ENCODE measurements around the gene CANX.

CANX gene

GRCh38 chr5:179762079-179762780, 63.5 kb downstream of the CANX start:
- no peak overlapping the region for H2BK5ac ChIP-seq (ENCODE audit: low read depth, low read length, poor library complexity, severe bottlenecking)
- peaks cover 7 to 20% of the 10 kb centered on the region in 2 experiments for H3K36me3 ChIP-seq (ENCODE audit: control insufficient read depth in 1 of 2, insufficient read depth in 2 of 2, low read depth in 1 of 2, low read length in 2 of 2)
- H4K91ac ChIP-seq (ENCODE audit: low read length) = peak overlapping the region; percentile 71
- H3K18ac ChIP-seq (ENCODE audit: low read depth in 1 of 2, low read length in 2 of 2) = peak overlapping the region; percentile 23 to 28
- peak overlapping the region; percentile 53 for H4K8ac ChIP-seq (ENCODE audit: low read length)
- no peak overlapping the region for H2AFZ ChIP-seq (ENCODE audit: low read depth, low read length)
- H2BK12ac ChIP-seq (ENCODE audit: low read length in 2 of 2) = no peak overlapping the region
- WGBS = 72% methylated on average over 10 of the region's 10 CpGs
- H3K23ac ChIP-seq (ENCODE audit: low read length in 2 of 2) = no peak overlapping the region
- peaks cover 5% of the 10 kb centered on the region for H3K79me1 ChIP-seq (replicated peaks; ENCODE audit: low read length, poor library complexity, severe bottlenecking)
- no peak overlapping the region for H3K14ac ChIP-seq (ENCODE audit: low read length in 2 of 2)
- H3K4me3 ChIP-seq (ENCODE audit: insufficient read depth in 1 of 2, low read depth in 1 of 2, low read length in 2 of 2) = peak overlapping the region in 1 of 2 experiments; percentile 3
- H3K27ac ChIP-seq (ENCODE audit: low read length, poor library complexity, severe bottlenecking) = peak overlapping the region; percentile 69
- peak overlapping the region; percentile 53 for H2AK5ac ChIP-seq (ENCODE audit: low read length, severe bottlenecking)
- peak overlapping the region; percentile 41 for H3K9ac ChIP-seq (ENCODE audit: low read length)
- peak overlapping the region in 1 of 2 experiments; percentile 59 for H3K4ac ChIP-seq (ENCODE audit: low read depth in 1 of 2, low read length in 2 of 2)
- H2BK15ac ChIP-seq (ENCODE audit: low read depth, poor library complexity, severe bottlenecking) = no peak overlapping the region
- H3K4me1 ChIP-seq (ENCODE audit: control insufficient read depth, insufficient read depth, low read depth, low read length) = peaks cover 49% of the 10 kb centered on the region
- no peaks in the 10 kb centered on the region for H3K9me3 ChIP-seq (ENCODE audit: control insufficient read depth, low read length)
- H2BK120ac ChIP-seq (ENCODE audit: low read depth, low read length) = no peak overlapping the region
- no peaks in the 10 kb centered on the region for H3K27me3 ChIP-seq (ENCODE audit: control insufficient read depth in 1 of 2, insufficient read depth in 1 of 2, low read length in 2 of 2)
- no peak for DNase-seq
- H3K4me2 ChIP-seq (ENCODE audit: low read length, poor library complexity, severe bottlenecking) = no peak overlapping the region

DNA sequence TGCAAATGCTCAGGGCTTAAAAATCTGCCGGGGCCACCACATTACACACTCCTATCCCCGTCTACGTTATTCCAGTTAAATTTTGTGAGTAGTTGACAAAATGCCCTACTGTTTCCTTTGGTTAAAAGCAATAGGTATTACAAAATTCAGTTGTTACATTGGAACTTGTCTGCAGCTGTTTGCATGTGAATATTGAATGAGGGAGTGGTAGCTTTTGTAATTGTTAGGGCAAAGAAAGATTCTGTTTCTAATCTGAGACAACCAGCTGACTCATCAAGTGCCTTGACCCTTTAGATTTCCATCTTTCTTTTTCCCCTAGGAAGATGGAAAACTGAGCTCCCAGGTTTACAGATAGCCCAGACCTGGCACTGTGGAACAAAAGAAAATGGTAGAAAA, 64.0 kb downstream of the CANX start:
- Histone ChIP-seq H2BK12ac (ENCODE audit: low read length in 2 of 2) (no peak overlapping the region), H3K79me1 (replicated peaks; ENCODE audit: low read length, poor library complexity, severe bottlenecking) (peaks cover 5% of the 10 kb centered on the region), H2BK15ac (ENCODE audit: low read depth, poor library complexity, severe bottlenecking) (no peak overlapping the region), H3K9me3 (ENCODE audit: control insufficient read depth, low read length) (no peaks in the 10 kb centered on the region), H2BK5ac (ENCODE audit: low read depth, low read length, poor library complexity, severe bottlenecking) (no peak overlapping the region), H3K23ac (ENCODE audit: low read length in 2 of 2) (no peak overlapping the region), H3K27ac (ENCODE audit: low read length, poor library complexity, severe bottlenecking) (peak overlapping the region; percentile 69), H3K4me1 (ENCODE audit: control insufficient read depth, insufficient read depth, low read depth, low read length) (peaks cover 50% of the 10 kb centered on the region), H2AK5ac (ENCODE audit: low read length, severe bottlenecking) (no peak overlapping the region), H3K4me3 (ENCODE audit: insufficient read depth in 1 of 2, low read depth in 1 of 2, low read length in 2 of 2) (peak overlapping the region in 1 of 2 experiments; percentile 3), H2BK120ac (ENCODE audit: low read depth, low read length) (no peak overlapping the region), H3K9ac (ENCODE audit: low read length) (peak overlapping the region; percentile 41), H3K18ac (ENCODE audit: low read depth in 1 of 2, low read length in 2 of 2) (peak overlapping the region in 1 of 2 experiments; percentile 14), H3K36me3 (ENCODE audit: control insufficient read depth in 1 of 2, insufficient read depth in 2 of 2, low read depth in 1 of 2, low read length in 2 of 2) (peaks cover 7 to 25% of the 10 kb centered on the region in 2 experiments), H3K4ac (ENCODE audit: low read depth in 1 of 2, low read length in 2 of 2) (no peak overlapping the region), H4K91ac (ENCODE audit: low read length) (no peak overlapping the region), H3K14ac (ENCODE audit: low read length in 2 of 2) (no peak overlapping the region), H3K4me2 (ENCODE audit: low read length, poor library complexity, severe bottlenecking) (no peak overlapping the region), H4K8ac (ENCODE audit: low read length) (no peak overlapping the region), H3K27me3 (ENCODE audit: control insufficient read depth in 1 of 2, insufficient read depth in 1 of 2, low read length in 2 of 2) (no peaks in the 10 kb centered on the region), H2AFZ (ENCODE audit: low read depth, low read length) (no peak overlapping the region)
- WGBS = 63% methylated on average over 2 of the region's 3 CpGs
- peak; percentile 85 for DNase-seq

GRCh38 chr5:179763215-179763945, 64.6 kb downstream of the CANX start:
- Histone ChIP-seq H2AK5ac (ENCODE audit: low read length, severe bottlenecking) (peak overlapping the region; percentile 95), H3K27ac (ENCODE audit: low read length, poor library complexity, severe bottlenecking) (peak overlapping the region; percentile 95), H2BK5ac (ENCODE audit: low read depth, low read length, poor library complexity, severe bottlenecking) (peak overlapping the region; percentile 51), H4K91ac (ENCODE audit: low read length) (no peak overlapping the region), H2AFZ (ENCODE audit: low read depth, low read length) (no peak overlapping the region), H3K4me2 (ENCODE audit: low read length, poor library complexity, severe bottlenecking) (no peak overlapping the region), H3K18ac (ENCODE audit: low read depth in 1 of 2, low read length in 2 of 2) (peak overlapping the region; percentile 23 to 40), H3K4me1 (ENCODE audit: control insufficient read depth, insufficient read depth, low read depth, low read length) (peaks cover 53% of the 10 kb centered on the region), H2BK15ac (ENCODE audit: low read depth, poor library complexity, severe bottlenecking) (no peak overlapping the region), H3K4me3 (ENCODE audit: insufficient read depth in 1 of 2, low read depth in 1 of 2, low read length in 2 of 2) (no peak overlapping the region), H4K8ac (ENCODE audit: low read length) (no peak overlapping the region), H3K4ac (ENCODE audit: low read depth in 1 of 2, low read length in 2 of 2) (peak overlapping the region; percentile 67 to 71), H3K27me3 (ENCODE audit: control insufficient read depth in 1 of 2, insufficient read depth in 1 of 2, low read length in 2 of 2) (no peaks in the 10 kb centered on the region), H3K23ac (ENCODE audit: low read length in 2 of 2) (no peak overlapping the region), H2BK120ac (ENCODE audit: low read depth, low read length) (peak overlapping the region; percentile 68), H3K14ac (ENCODE audit: low read length in 2 of 2) (no peak overlapping the region), H3K79me1 (replicated peaks; ENCODE audit: low read length, poor library complexity, severe bottlenecking) (peaks cover 5% of the 10 kb centered on the region), H3K36me3 (ENCODE audit: control insufficient read depth in 1 of 2, insufficient read depth in 2 of 2, low read depth in 1 of 2, low read length in 2 of 2) (peaks cover 10 to 29% of the 10 kb centered on the region in 2 experiments), H3K9me3 (ENCODE audit: control insufficient read depth, low read length) (no peaks in the 10 kb centered on the region), H2BK12ac (ENCODE audit: low read length in 2 of 2) (peak overlapping the region; percentile 65 to 79), H3K9ac (ENCODE audit: low read length) (peak overlapping the region; percentile 41)
- 40% methylated on average over 8 of the region's 10 CpGs for WGBS
- DNase-seq = peak; percentile 86

DNA sequence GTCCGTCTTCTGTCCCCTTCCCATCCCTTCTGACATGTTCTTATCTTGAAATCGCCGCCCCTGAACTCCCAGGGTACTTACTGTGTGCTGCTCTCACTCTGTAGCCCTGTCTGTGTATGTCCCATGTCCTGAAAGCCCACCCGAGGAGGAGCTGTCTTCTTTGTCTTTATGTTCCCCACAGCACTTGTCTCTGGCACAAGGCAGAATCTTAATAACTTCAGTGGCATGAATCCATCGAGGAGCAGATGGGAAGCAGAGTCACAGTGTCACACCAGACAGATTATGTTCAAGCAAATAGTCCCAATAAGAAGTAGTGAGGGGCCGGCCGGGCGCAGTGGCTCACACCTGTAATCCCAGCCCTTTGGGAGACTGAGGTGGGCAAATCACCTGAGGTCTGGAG, 65.3 kb downstream of the CANX start:
- Histone ChIP-seq H3K4me2 (ENCODE audit: low read length, poor library complexity, severe bottlenecking) (no peak overlapping the region), H2AFZ (ENCODE audit: low read depth, low read length) (no peak overlapping the region), H3K4ac (ENCODE audit: low read depth in 1 of 2, low read length in 2 of 2) (peak overlapping the region; percentile 5 to 67), H3K4me1 (ENCODE audit: control insufficient read depth, insufficient read depth, low read depth, low read length) (peaks cover 51% of the 10 kb centered on the region), H3K79me1 (replicated peaks; ENCODE audit: low read length, poor library complexity, severe bottlenecking) (peaks cover 6% of the 10 kb centered on the region), H2BK12ac (ENCODE audit: low read length in 2 of 2) (peak overlapping the region in 1 of 2 experiments; percentile 59), H4K91ac (ENCODE audit: low read length) (peak overlapping the region; percentile 71), H2AK5ac (ENCODE audit: low read length, severe bottlenecking) (peak overlapping the region; percentile 2), H3K18ac (ENCODE audit: low read depth in 1 of 2, low read length in 2 of 2) (peak overlapping the region; percentile 6 to 23), H2BK120ac (ENCODE audit: low read depth, low read length) (no peak overlapping the region), H3K36me3 (ENCODE audit: control insufficient read depth in 1 of 2, insufficient read depth in 2 of 2, low read depth in 1 of 2, low read length in 2 of 2) (peaks cover 15 to 32% of the 10 kb centered on the region in 2 experiments), H3K27me3 (ENCODE audit: control insufficient read depth in 1 of 2, insufficient read depth in 1 of 2, low read length in 2 of 2) (no peaks in the 10 kb centered on the region), H3K27ac (ENCODE audit: low read length, poor library complexity, severe bottlenecking) (peak overlapping the region; percentile 95), H2BK5ac (ENCODE audit: low read depth, low read length, poor library complexity, severe bottlenecking) (no peak overlapping the region), H3K4me3 (ENCODE audit: insufficient read depth in 1 of 2, low read depth in 1 of 2, low read length in 2 of 2) (no peak overlapping the region), H4K8ac (ENCODE audit: low read length) (no peak overlapping the region), H3K23ac (ENCODE audit: low read length in 2 of 2) (no peak overlapping the region), H3K14ac (ENCODE audit: low read length in 2 of 2) (no peak overlapping the region), H2BK15ac (ENCODE audit: low read depth, poor library complexity, severe bottlenecking) (no peak overlapping the region), H3K9me3 (ENCODE audit: control insufficient read depth, low read length) (no peaks in the 10 kb centered on the region), H3K9ac (ENCODE audit: low read length) (peak overlapping the region; percentile 41)
- no peak for DNase-seq
- 84% methylated on average over 8 of the region's 8 CpGs for WGBS
